H1 (cell line): ENCODE measurements around the gene RB1.

Source experiments
- ATF2 ChIP-seq: IDR thresholded peaks from 2 replicates; pipeline ENCODE4 v1.6.1; 2012; ENCODE audit warnings: low read length, inconsistent platforms
- CTCF ChIP-seq, 3 experiments: IDR thresholded peaks; 1 replicate in 2 of 3; 2 replicates in 1 of 3; pipeline versions ENCODE4 v1.5.1 to v1.6.1; 2011; ENCODE audit warnings: low read length in 3 of 3, mild to moderate bottlenecking in 3 of 3, inconsistent platforms in 2 of 3, low read depth in 1 of 3, moderate library complexity in 1 of 3; ENCODE audit not compliant: insufficient read depth in 1 of 3; ENCODE audit errors: control extremely low read depth in 1 of 3
- EGR1 ChIP-seq: IDR thresholded peaks from 2 replicates; pipeline ENCODE4 v1.6.1; 2011; ENCODE audit warnings: low read depth, low read length, borderline replicate concordance
- EZH2 ChIP-seq: fragments of 200-600 bp; sonication (generic); IDR thresholded peaks from 2 replicates; pipeline ENCODE4 v1.7.1; 2012; ENCODE audit warnings: low read depth, mild to moderate bottlenecking, moderate library complexity, low read length, inconsistent platforms; ENCODE audit not compliant: severe bottlenecking
- KDM1A ChIP-seq: fragments of 200-600, 300-600 bp; sonication (generic); IDR thresholded peaks from 2 replicates; pipeline ENCODE4 v1.7.1; 2016; ENCODE audit warnings: mild to moderate bottlenecking, low read length, borderline replicate concordance
- POLR2A ChIP-seq, 2 experiments: IDR thresholded peaks; 1 replicate in 1 of 2; 2 replicates in 1 of 2; pipeline ENCODE4 v1.6.1; 2011; ENCODE audit warnings: low read depth in 2 of 2, low read length in 2 of 2, mild to moderate bottlenecking in 2 of 2; ENCODE audit errors: control extremely low read depth in 1 of 2
- RAD21 ChIP-seq, 2 experiments: IDR thresholded peaks in 1 of 2; conservative IDR thresholded peaks in 1 of 2; 2 replicates each; pipeline ENCODE4 v1.6.1; 2011; ENCODE audit warnings: low read depth in 2 of 2, low read length in 2 of 2, improper control_type of control experiment in 1 of 2, inconsistent platforms in 1 of 2, mild to moderate bottlenecking in 1 of 2, moderate library complexity in 1 of 2
- SIX5 ChIP-seq: IDR thresholded peaks from 2 replicates; pipeline ENCODE4 v1.6.1; 2011; ENCODE audit warnings: mild to moderate bottlenecking, low read depth, low read length
- SP2 ChIP-seq: IDR thresholded peaks from 2 replicates; pipeline ENCODE4 v1.6.1; 2012; ENCODE audit warnings: mild to moderate bottlenecking, low read length, inconsistent platforms
- TAF1 ChIP-seq: IDR thresholded peaks from 2 replicates; pipeline ENCODE4 v1.6.1; 2011; ENCODE audit warnings: mild to moderate bottlenecking, low read depth, low read length
- TCF12 ChIP-seq: IDR thresholded peaks from 2 replicates; pipeline ENCODE4 v1.6.1; 2011; ENCODE audit warnings: low read depth, mild to moderate bottlenecking, low read length
- USF2 ChIP-seq: IDR thresholded peaks from 2 replicates; pipeline ENCODE4 v1.6.1; 2011; ENCODE audit warnings: low read length, improper control_type of control experiment

- TF ChIP-seq EZH2, result no peak
- TF ChIP-seq CTCF (IDR thresholded peaks at IDR 0.05; ENCODE audit: control extremely low read depth in 1 of 3, insufficient read depth in 1 of 3, low read depth in 1 of 3, low read length in 3 of 3), result no peak
- no peak for TF ChIP-seq KDM1A
- no peak for TF ChIP-seq EGR1
- no peak for TF ChIP-seq TAF1
- TF ChIP-seq ATF2, result no peak
- TF ChIP-seq RAD21 (IDR thresholded peaks at IDR 0.05 in 1 of 2, conservative IDR thresholded peaks at IDR 0.05 in 1 of 2; ENCODE audit: low read depth in 2 of 2, low read length in 2 of 2), result no peak
- TF ChIP-seq USF2, result no peak
- no peak for TF ChIP-seq SIX5
- no peak for TF ChIP-seq TCF12
- no peak for TF ChIP-seq SP2
- no peak for TF ChIP-seq POLR2A (IDR thresholded peaks at IDR 0.05; ENCODE audit: control extremely low read depth in 1 of 2, low read depth in 2 of 2, low read length in 2 of 2)
Measured at GRCh38 chr13:48456546-48456945, 153.0 kb downstream of the RB1 start.
